A549 treated with RU486 at 1 μM for 4 hours (cell line): ENCODE measurements around the gene CD14. TPM values are rescaled to one million over a fixed set of nuclear protein-coding genes. Genes with fewer than 3 reads are reported as not detected.

ENCODE experiments used
- total RNA-seq: library from RNA; stranded (reverse); fragments of 200-300 nt; extraction: Qiagen RNA extraction; gene quantifications from 5 replicates; pipeline ENCODE4 v1.2.3, GENCODE V29; 2022; ENCODE audit warnings: low read depth

The CD14 gene
- total RNA-seq: 3.2 to 5.6 TPM (median 3.9 TPM) in 5 replicates

DNA sequence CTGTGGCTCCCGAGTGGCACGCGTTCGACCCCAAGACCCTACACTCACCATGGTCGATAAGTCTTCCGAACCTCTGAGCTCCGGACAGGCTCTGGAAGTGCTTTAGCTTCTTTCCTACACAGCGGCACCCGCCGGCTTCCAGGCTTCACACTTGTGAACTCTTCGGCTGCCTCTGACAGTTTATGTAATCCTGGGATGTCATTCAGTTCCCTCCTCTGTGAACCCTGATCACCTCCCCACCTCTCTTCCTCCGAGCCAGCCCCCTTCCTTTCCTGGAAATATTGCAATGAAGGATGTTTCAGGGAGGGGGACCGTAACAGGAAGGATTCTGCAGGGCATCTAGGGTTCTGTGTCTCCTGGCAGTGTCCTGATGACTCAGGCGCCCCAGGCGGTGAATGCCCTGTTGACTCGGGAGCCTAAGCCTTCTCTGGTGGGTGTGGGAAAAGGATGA lies at the start of gene CD14:
CD14 (minus strand) TSS at position 155 of the 451 bp plus-strand sequence; CDS start at position 51, 104 bp downstream.

DNA sequence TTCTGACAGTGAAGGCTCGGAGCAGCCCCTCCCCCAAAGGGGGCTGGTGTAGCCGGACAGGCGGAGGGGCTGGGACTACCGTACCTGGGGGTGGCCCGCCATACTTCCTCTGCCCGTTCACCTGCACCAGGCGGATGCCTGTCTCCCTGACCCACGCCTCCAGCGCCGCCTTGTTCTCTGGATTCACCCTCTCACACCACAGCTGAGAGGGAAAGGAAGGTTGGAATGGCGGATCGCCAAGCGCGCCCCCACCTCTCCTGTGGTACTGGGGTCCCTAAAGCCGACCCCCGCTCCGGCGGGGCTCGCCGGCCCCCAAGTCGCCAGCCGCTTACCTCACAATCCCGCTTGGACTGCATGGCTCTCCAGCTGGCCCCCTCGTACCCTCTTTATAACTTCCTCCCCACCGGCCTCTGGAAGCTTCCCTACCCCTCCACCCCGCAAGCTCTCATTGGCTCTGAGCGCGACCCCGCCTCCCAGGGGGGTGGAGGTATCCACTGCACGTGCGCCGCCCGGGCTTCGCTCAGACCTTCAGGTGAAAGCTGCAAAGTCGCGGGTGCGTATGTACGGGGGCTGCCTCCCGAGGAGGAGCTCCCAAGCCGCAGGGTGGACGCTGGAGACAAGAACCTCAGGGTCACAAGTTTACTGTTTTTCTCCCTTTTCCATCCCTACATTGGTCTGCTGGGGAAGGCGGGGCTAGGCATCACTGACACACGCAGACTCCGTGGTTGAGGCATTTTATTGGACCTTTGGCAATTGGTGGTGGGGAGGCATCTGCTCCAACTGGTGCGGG lies 40.4 kb upstream of the CD14 start, which contains the start of gene DND1:
DND1 (minus strand) TSS at position 390 of the 790 bp plus-strand sequence; CDS start at position 356, 34 bp downstream.

DNA sequence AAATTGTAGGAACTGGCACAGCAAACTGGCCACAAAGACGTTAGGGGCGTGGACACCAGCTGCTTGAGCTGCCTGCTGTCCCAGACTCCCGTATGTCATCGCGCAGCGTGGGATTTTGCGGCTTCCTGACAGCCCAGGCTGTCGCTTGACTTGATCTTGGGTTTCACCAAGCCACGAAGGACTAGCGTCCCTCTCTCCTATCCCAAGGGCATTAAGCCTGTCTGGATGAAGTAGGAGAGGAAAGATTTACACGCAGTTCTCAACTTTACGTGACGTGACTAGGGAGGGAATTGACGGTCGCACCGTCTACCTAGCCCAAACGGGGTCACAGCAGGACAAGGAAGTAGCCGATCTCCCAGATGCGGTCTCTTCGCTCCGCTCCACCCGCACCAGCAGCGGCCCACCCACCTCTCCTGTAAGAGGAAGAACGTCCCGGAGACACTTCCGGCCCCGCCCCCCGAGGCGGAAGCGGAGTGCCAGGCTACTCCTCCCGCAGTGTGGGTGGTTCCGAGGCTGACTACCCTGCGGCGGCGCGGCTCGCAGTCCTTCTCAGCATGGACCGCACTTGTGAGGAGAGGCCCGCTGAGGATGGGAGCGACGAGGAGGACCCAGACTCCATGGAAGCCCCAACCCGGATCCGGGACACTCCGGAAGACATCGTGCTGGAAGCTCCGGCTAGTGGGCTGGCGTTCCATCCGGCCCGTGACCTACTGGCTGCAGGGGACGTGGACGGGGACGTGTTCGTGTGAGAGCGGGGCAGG lies 31.6 kb upstream of the CD14 start, which contains the start of gene WDR55:
WDR55 (plus strand) TSS at position 546 of the 761 bp plus-strand sequence; CDS start at position 555, 9 bp downstream.

DNA sequence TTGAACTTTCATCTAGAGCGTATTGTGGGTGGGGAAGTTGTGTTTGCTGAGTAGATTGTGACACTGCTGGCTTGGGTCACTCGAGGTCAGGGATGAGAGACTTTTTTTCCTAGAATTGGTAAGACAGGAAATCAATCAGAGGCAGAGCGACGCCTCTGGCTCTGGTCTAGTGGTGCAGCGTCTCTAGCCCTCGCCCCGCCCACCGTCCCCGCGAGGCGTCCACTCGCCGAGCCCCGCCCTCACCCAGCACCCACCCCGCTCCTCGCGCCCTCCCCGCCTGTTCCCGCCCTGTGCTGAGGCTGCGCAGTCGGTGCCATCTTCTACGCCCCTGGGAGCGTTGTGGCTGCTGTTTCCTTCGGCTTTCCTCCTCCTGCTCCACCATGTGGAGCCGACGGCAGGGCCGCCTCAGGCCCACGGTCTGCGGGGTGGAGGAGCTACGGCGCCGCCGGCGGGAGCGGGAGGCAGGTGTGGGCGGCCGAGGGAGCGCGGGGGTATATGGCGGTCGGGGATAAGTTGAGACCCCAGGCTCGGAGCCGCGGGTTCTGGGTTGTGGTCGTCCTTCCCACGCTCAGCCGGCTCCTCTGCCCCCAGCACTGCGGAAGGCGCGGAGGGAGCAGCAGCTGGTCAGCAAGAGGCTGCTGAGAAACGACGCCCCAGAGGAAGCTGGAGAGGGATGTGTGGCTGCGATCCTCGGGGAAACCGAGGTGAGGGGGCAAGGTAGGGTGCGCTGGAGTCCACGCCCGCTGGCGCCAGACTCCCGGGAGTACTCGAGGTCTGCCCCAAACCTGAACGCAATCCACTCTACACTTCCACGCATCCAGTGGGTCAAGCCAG lies 6.4 kb upstream of the CD14 start, which contains the start of gene TMCO6:
TMCO6 (plus strand) TSS at position 304 of the 834 bp plus-strand sequence; CDS start at position 381, 77 bp downstream.

Other genes starting within 250 kb of the CD14 start
- gene ANKHD1, start 231.3 kb downstream of the CD14 start, total RNA-seq: 45.2 to 56.1 TPM (median 54.2 TPM) in 5 replicates
- gene EIF4EBP3, start 85.5 kb downstream of the CD14 start, total RNA-seq: 0.54 to 4.1 TPM (median 2.0 TPM) in 5 replicates
- 41.8 to 62.1 TPM (median 47.4 TPM) in 5 replicates for gene SRA1, start 75.7 kb downstream of the CD14 start, total RNA-seq
- gene APBB3, start 68.6 kb downstream of the CD14 start, total RNA-seq: 3.8 to 8.1 TPM (median 6.3 TPM) in 5 replicates
- gene SLC35A4, start 68.3 kb downstream of the CD14 start, total RNA-seq: 71.0 to 82.2 TPM (median 80.6 TPM) in 5 replicates
- 9.6 to 15.4 TPM (median 14.1 TPM) in 5 replicates for gene TMCO6, start 6.3 kb upstream of the CD14 start, total RNA-seq
- gene NDUFA2, start 14.5 kb upstream of the CD14 start, total RNA-seq: 112 to 142 TPM (median 122 TPM) in 5 replicates
- gene IK, start 14.7 kb upstream of the CD14 start, total RNA-seq: 88.3 to 127 TPM (median 99.7 TPM) in 5 replicates
- 28.6 to 30.9 TPM (median 29.2 TPM) in 5 replicates for gene WDR55, start 31.7 kb upstream of the CD14 start, total RNA-seq
- gene DND1, start 40.4 kb upstream of the CD14 start, total RNA-seq: 0.48 to 0.94 TPM (median 0.73 TPM) in 5 replicates
- 78.1 to 83.6 TPM (median 79.0 TPM) in 5 replicates for gene HARS1, start 58.2 kb upstream of the CD14 start, total RNA-seq
- 35.4 to 42.8 TPM (median 37.5 TPM) in 5 replicates for gene HARS2, start 58.3 kb upstream of the CD14 start, total RNA-seq
- 83.4 to 128 TPM (median 104 TPM) in 5 replicates for gene ZMAT2, start 67.3 kb upstream of the CD14 start, total RNA-seq
- gene PCDHA1, start 153.0 kb upstream of the CD14 start, total RNA-seq: 0.15 to 0.34 TPM (median 0.21 TPM) in 4 of 5 replicates, not detected in the other
- 0.03 to 0.06 TPM in 2 of 5 replicates, not detected in the others for gene PCDHA2, start 161.7 kb upstream of the CD14 start, total RNA-seq
- 0.35 to 1.2 TPM (median 0.85 TPM) in 5 replicates for gene PCDHA3, start 167.9 kb upstream of the CD14 start, total RNA-seq
- 1.3 to 1.7 TPM (median 1.5 TPM) in 5 replicates for gene PCDHA4, start 173.9 kb upstream of the CD14 start, total RNA-seq
- gene PCDHA5, start 188.4 kb upstream of the CD14 start, total RNA-seq: 0.46 to 1.0 TPM (median 0.75 TPM) in 5 replicates
- gene PCDHA6, start 194.8 kb upstream of the CD14 start, total RNA-seq: 0.05 to 0.06 TPM (median 0.05 TPM) in 3 of 5 replicates, not detected in the others
- gene PCDHA7, start 201.1 kb upstream of the CD14 start, total RNA-seq: 0.05 to 0.15 TPM (median 0.11 TPM) in 4 of 5 replicates, not detected in the other
- gene PCDHA8, start 208.0 kb upstream of the CD14 start, total RNA-seq: 0.06 to 0.12 TPM (median 0.09 TPM) in 3 of 5 replicates, not detected in the others
- 0.04 TPM in 1 of 5 replicates, not detected in the others for gene PCDHA9, start 215.2 kb upstream of the CD14 start, total RNA-seq
- 0.01 to 0.05 TPM in 2 of 5 replicates, not detected in the others for gene PCDHA10, start 222.7 kb upstream of the CD14 start, total RNA-seq
- gene PCDHA11, start 235.8 kb upstream of the CD14 start, total RNA-seq: 0.08 to 0.11 TPM (median 0.10 TPM) in 4 of 5 replicates, not detected in the other
- gene PCDHA12, start 242.1 kb upstream of the CD14 start, total RNA-seq: 1.9 to 3.0 TPM (median 2.7 TPM) in 5 replicates
- gene PCDHA13, start 248.9 kb upstream of the CD14 start, total RNA-seq: 0.06 to 0.09 TPM in 2 of 5 replicates, not detected in the others